CD4-positive, alpha-beta T cell treated with Interleukin-4 for 1 hour (primary cell): ENCODE data around the gene HSPB9.
A peak's percentile ranks its signal among the peaks of the same experiment; 100 is the strongest.

Experiments used
- DNase-seq, 2 donors: peaks; one replicate each; pipeline ENCODE4 v3.0.0-alpha.2; 2020 to 2022

The HSPB9 gene

GRCh38 chr17:42101513-42102292, 20.9 kb upstream of the HSPB9 start:
- peak; percentile 57 to 66 for DNase-seq

DNA sequence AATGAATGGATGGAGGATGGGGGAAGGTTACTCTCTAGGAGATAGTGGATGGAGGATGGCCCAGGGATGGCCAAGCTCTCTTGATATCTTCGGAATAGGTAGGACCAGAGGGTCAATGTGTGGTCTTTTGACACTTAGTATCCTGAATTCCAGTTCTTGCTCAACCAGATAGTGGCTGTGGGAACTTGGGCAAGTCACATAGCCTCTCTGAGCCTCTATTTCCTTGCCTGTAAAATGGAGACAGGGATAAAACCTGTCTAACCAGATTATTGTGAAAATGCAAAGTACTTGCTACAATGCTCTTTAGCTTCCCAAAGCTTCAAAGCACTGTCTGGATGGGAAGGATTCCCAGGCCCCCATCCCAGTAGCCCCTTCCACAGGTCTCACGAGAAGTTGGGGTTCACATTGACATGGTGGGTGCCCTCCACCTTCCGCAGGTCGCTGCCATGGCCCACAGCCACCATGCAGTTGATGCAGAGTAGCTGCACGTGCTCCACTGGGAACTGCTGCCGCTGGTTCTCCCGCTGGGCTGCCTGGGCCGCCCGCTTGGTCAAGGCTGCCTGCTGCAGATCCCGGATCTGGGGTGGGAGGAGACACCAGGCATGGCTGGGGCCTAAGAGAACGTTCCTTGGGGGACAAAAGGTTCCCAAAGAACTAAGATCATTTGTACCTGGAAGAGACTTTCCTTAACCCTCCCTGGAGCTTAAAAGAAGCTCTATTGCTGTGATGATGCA, 19.2 kb upstream of the HSPB9 start:
- no peak for DNase-seq

- DNase-seq = no peak
These were observed 18.3 kb upstream of the HSPB9 start for GRCh38 chr17:42104264-42104663.

DNA sequence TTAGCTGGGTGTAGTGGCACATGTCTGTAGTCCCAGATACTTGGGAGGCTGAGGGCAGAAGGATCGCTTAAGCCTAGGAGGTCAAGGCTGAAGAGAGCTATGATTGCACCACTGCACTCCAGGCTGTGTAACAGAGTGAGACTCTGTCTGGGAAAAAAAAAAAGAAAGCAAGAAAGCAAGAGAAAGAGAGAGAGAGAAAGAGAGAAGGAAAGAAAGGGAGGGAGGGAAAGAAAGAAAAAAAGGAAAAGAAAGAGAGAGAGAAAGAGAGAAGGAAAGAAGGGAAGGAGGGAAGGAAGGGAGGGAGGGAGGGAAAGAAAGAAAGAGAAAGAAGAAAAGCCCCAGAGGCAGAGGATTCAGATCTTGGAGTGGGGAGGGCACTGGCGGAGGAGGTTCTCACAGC, 16.6 kb upstream of the HSPB9 start:
- DNase-seq = no peak

GRCh38 chr17:42107124-42107523, 15.5 kb upstream of the HSPB9 start:
- DNase-seq = no peak

- peak; percentile 91 for DNase-seq
These were observed 14.7 kb upstream of the HSPB9 start for GRCh38 chr17:42107597-42108576.

DNA sequence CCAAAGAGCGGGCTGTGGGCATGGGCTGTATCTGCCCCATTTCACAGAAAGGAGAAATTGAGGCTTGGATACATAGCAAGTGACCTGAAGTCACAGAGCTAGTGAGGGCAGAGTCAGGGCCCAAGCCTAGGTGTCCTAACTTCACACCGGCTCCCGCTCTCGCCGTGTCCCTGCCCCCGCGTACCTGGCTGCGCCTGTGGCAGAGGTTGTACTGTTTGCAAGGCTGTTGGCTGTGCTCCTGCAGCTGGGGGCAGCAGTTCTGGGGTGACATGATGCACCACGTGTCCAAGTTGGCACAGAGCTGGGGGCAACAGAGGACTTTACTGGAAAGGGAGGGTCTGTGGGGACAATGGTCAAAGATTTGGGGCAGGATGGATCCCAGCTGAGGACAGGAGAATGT, 13.5 kb upstream of the HSPB9 start:
- DNase-seq = no peak

GRCh38 chr17:42110301-42111264, 12.0 kb upstream of the HSPB9 start:
- no peak for DNase-seq

- no peak for DNase-seq
These were observed 11.4 kb upstream of the HSPB9 start for GRCh38 chr17:42111265-42111636.

DNA sequence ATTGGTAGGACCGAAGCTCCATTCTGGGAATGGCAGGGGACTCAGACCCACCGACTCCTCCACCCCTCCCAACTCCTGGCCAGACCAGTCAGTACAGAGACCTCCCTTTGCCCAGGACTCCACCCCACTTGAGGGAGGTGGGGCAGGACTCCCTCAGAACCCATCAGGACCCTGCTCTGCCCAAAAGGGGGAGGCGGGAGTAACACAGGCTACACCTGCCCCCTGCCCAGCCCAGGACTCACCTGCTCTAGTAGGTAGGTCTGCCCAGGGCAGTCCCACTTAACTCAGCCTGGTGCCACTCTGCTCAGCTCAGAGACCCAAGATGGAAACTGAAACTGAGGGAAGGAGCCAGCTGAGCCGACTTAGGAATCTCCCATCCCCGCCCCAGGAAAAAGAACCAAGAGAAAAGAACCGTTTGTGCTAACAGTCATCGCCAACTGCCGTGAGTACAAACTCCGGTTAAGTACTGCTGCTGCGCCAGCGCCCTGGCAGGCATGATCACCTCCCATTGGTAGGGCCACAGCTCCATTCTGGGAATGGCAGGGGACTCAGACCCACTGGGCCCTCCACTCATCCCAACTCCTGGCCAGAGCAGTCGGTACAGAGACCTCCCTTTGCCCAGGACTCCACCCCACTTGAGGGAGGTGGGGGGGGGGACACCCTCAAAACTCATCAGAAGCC, 10.6 kb upstream of the HSPB9 start:
- peak; percentile 13 to 39 for DNase-seq

DNA sequence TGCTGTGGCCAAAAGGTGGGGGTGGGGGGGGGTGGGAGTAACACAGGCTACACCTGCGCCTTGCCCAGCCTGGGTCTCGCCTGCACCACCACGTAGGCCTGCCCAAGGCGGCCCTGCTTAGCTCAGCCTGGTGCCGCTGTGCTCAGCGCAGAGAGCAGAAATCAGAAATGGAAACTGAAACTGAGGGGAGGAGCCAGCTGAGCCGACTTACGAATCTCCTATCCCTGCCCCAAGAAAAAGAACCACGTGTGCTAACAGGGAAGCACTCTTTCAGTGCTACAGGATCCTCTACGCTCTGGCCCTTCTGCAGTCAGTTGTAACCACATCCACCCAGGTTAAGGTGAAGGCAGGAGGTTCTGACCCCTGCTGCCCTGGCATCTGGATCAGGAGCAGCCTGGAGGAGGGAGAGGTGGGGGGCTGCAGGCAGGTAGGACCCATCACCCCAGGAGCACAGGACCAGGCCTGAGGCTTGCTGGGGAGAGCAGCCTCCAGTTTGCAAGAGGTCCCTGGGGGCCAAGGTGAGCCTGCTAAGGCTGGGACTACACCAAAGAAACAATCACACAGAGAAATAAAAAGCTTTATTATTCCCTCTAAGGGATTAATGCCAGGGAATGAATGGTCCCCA, 9.9 kb upstream of the HSPB9 start, which contains the start of gene DHX58:
Gene DHX58 (minus strand): TSS at position 163 of the 625 bp plus-strand sequence. CDS start 822 bp downstream, outside the sequence.
- peak; percentile 85 to 89 for DNase-seq

DNA sequence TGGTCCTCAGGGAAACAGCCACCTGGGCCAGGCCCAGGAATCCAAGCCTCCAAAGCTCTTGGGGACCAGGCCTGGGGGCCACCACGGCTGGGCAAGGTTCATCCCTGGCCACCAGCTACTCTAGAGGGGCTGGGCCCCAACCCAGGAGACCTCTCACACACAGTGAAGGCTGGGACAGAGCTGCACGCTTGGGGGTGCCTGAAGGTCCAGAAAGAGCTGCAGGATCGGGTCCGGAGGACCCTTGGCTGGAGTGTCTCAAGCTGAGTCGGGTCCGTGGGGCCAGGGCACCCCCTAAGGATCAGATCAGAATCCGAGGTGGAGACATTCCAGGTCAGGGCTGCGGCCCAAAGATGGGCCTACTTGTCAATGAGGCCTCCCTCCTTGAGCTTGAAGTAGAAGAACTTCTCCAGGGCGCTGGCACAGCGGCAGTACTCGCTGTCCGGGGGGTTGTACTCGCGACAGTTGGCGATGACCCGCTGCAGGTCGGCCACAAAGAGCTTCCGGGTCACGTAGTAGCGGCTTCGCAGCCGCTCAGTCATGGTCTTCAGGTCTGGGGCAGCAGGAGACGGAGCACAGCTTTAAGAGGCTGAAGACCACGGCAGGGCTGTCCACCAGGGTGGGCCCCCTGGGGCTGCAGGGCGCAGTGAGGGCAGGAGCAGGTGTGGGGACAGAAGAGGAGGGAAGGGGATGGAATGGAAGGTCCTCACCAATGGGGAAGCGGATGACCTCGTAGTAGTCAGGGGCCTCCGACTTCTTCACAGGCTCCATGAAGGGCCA, 9.1 kb upstream of the HSPB9 start:
- no peak for DNase-seq

GRCh38 chr17:42114118-42114517, 8.5 kb upstream of the HSPB9 start:
- DNase-seq = no peak

DNA sequence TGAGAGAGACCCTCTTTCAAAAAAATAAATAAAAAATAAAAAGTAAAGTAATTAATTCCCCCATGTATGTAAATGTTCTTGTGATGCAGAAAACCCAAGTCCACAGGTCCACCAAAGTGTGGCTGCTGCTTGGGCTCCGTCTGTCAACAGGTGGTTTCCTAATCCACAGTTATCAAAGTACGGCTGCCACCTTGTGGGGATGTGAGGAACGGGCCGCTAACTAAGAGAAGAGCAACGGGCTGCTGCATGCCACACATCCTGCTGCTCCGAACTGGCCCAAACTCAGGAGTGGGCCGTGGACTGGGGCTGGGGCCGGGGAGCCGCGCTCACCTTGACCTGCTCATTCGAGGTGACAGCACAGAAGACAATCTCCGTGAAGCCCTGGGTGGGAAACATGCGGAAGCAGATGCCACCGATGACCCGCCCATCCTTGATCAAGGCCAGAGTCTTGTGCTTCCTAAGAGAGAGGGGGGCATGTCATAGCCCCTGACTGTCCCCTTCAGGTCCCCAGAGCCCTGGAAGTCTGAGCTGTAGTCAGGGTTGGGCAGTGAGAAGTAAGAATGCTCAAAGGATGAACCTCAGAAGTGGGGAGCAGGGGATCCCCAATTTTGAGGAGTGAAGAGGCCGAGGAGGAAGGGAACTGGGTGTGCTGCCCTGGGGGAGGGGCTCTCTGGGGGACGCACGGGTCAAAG, 5.8 kb upstream of the HSPB9 start:
- DNase-seq = peak; percentile 87 to 89

GRCh38 chr17:42117397-42118125, 5.0 kb upstream of the HSPB9 start:
- no peak for DNase-seq

GRCh38 chr17:42118126-42118510, 4.5 kb upstream of the HSPB9 start:
- no peak for DNase-seq

- peak; percentile 39 to 46 for DNase-seq
These were observed 4.1 kb upstream of the HSPB9 start for GRCh38 chr17:42118545-42118944.

GRCh38 chr17:42119301-42119700, 3.3 kb upstream of the HSPB9 start:
- no peak for DNase-seq
